Smooth muscle cell (in vitro differentiated cells): ENCODE results near the gene TBC1D14. TPM values are rescaled to one million over a fixed set of nuclear protein-coding genes. Genes with fewer than 3 reads are reported as not detected.

ENCODE experiments used
- DNase-seq: peaks from one replicate; lab custom pipeline; 2025; ENCODE audit not compliant: unreplicated experiment; lab: John Stamatoyannopoulos, UW
- H2AFZ ChIP-seq: fragments of 200-600 bp; sonication (generic); 2 replicates; pipeline ENCODE4 v1.6.0; 2016; ENCODE audit warnings: antibody characterized with exemption, low read depth, mild to moderate bottlenecking
- H3F3A ChIP-seq: fragments of 200-600 bp; sonication (generic); 2 replicates; pipeline ENCODE4 v1.6.0; 2017; ENCODE audit warnings: antibody characterized with exemption, low read depth
- H3K27ac ChIP-seq: fragments of 200-600 bp; sonication (generic); 2 replicates; pipeline ENCODE4 v1.5.1; 2016; ENCODE audit warnings: low read depth, mild to moderate bottlenecking
- H3K27me3 ChIP-seq: fragments of 200-600 bp; sonication (generic); 2 replicates; pipeline ENCODE4 v1.6.1; 2016; ENCODE audit warnings: low read depth, mild to moderate bottlenecking
- H3K36me3 ChIP-seq: fragments of 200-600 bp; sonication (generic); 2 replicates; pipeline ENCODE4 v1.5.1; 2016; ENCODE audit warnings: low read depth
- H3K4me1 ChIP-seq: fragments of 200-600 bp; sonication (generic); 2 replicates; pipeline ENCODE4 v1.5.1; 2016; ENCODE audit warnings: low read depth
- H3K4me2 ChIP-seq: fragments of 200-600 bp; sonication (generic); 2 replicates; pipeline ENCODE4 v1.6.0; 2016; ENCODE audit warnings: mild to moderate bottlenecking
- H3K4me3 ChIP-seq: fragments of 200-600 bp; sonication (generic); 2 replicates; pipeline ENCODE4 v1.5.1; 2016; ENCODE audit warnings: mild to moderate bottlenecking
- H3K79me2 ChIP-seq: fragments of 200-600 bp; sonication (generic); 2 replicates; pipeline ENCODE4 v1.6.0; 2016; ENCODE audit warnings: low read depth, mild to moderate bottlenecking
- H3K9ac ChIP-seq: fragments of 200-600 bp; sonication (generic); 2 replicates; pipeline ENCODE4 v1.6.0; 2016; ENCODE audit warnings: low read depth
- H3K9me3 ChIP-seq: fragments of 200-600 bp; sonication (generic); replicated peaks from 2 replicates; pipeline ENCODE4 v1.5.1; 2016; ENCODE audit warnings: low read depth
- H4K20me1 ChIP-seq: fragments of 200-600 bp; sonication (generic); 2 replicates; pipeline ENCODE4 v1.6.0; 2016; ENCODE audit warnings: low read depth
- WGBS: methylation state at CpG from one replicate; pipeline ENCODE4 v1.1.7; 2016; ENCODE audit warnings: low lambda C conversion rate; 5-methylcytosine and 5-hydroxymethylcytosine counted together
- polyA plus RNA-seq: library from polyadenylated mRNA; unstranded; fragments of >200 nt; fragmentation: Nextera tagmentation; extraction: Ambion mirVana; gene quantifications from 2 replicates; pipeline ENCODE4 v1.2.1, GENCODE V29; 2016
- total RNA-seq: library from RNA; depleted of rRNA; stranded (reverse); fragments of >200 nt; gene quantifications from 2 replicates; pipeline ENCODE4 v1.2.3, GENCODE V29; 2014
- TF ChIP-seq, protein P1 (sequence below): fragments of 200-600 bp; sonication (generic); IDR thresholded peaks from 2 replicates; pipeline ENCODE4 v1.5.1; 2017; ENCODE audit warnings: borderline replicate concordance, mild to moderate bottlenecking, antibody characterized with exemption; ENCODE audit not compliant: insufficient read depth, poor library complexity, severe bottlenecking

Gene TBC1D14
- total and polyA plus RNA-seq, 2 experiments from 2014 or later: 13.0 to 24.4 TPM

DNA sequence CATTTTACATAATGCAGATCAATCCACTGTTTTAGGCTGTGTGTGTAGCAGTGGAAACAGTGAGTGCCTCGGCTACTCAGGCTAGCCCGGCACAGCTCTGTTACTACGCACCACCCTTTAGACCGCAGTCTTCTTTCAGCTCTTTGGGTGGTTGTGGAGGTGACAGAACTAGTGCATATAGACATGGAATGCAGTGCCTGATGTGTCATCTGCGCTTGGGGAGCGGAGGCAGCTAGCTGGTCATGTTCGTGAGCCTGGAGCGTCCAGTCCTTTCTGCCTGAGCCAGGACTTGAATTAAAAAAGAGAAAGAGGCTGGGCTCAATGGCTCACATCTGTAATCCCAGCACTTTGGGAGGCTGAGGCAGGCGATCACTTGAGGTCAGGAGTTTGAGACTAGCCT lies 4.8 kb downstream of the TBC1D14 start:
- no peaks in the 10 kb centered on the region for H3K27me3 ChIP-seq
- no peak overlapping the region for H3K27ac ChIP-seq
- peaks cover 17% of the 10 kb centered on the region for H3K79me2 ChIP-seq
- TF ChIP-seq, protein P1, sequence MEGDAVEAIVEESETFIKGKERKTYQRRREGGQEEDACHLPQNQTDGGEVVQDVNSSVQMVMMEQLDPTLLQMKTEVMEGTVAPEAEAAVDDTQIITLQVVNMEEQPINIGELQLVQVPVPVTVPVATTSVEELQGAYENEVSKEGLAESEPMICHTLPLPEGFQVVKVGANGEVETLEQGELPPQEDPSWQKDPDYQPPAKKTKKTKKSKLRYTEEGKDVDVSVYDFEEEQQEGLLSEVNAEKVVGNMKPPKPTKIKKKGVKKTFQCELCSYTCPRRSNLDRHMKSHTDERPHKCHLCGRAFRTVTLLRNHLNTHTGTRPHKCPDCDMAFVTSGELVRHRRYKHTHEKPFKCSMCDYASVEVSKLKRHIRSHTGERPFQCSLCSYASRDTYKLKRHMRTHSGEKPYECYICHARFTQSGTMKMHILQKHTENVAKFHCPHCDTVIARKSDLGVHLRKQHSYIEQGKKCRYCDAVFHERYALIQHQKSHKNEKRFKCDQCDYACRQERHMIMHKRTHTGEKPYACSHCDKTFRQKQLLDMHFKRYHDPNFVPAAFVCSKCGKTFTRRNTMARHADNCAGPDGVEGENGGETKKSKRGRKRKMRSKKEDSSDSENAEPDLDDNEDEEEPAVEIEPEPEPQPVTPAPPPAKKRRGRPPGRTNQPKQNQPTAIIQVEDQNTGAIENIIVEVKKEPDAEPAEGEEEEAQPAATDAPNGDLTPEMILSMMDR: no peak
- DNase-seq: no peak
- H3K9ac ChIP-seq: no peak overlapping the region
- WGBS: 47% methylated on average over 9 of the region's 9 CpGs
- peaks cover 81% of the 10 kb centered on the region for H4K20me1 ChIP-seq
- peaks cover 18% of the 10 kb centered on the region for H3K4me1 ChIP-seq
- H3K4me2 ChIP-seq: peak overlapping the region; percentile 20
- no peak overlapping the region for H3K4me3 ChIP-seq
- no peaks in the 10 kb centered on the region for H3K36me3 ChIP-seq
- H3K9me3 ChIP-seq: no peaks in the 10 kb centered on the region
- H3F3A ChIP-seq: no peaks in the 10 kb centered on the region
- H2AFZ ChIP-seq: no peak overlapping the region

DNA sequence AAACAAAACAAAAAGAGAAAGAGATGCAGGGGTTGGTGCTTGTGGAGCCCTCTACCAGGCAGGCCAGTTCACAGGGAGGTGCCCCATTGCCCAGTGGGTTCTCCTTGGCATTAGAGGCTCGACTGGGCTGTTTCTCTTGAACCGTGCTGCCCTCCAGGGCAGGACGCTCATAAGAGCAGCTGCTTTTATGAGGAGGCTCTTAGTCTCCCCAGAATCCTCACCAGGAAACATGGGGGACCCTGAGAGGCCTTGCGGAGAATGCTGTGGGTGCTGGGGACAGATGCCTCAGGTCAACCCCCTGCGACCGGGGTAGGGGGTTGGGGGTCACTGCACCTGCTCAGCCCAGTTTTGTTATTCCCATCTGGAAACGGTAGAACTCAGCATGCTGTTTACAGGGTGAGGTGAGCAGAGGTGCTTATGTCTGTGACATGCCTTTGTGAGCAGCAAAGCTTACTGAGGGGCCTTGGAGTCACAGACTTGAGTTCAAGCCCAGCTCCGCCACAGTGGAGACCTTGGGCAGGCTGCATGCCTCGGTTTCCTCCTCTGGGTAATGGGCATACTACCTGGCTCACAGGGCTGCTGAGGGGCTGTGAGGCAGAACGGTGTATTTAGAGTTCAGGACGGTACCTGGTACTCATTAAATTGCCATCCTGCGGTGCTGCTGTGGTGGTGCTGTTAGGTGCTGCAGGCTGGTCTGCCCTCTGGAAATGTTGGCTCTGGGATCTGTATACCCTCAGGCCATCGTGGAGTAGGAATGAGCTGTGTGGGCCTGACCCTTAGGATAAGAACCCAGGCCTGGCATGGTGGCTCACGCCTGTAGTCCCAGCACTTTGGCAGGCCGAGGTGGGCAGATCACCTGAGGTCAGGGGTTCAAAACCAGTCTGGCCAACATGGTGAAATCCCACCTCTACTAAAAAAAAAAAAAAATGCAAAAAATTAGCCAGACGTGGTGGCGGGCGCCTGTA lies 5.7 kb downstream of the TBC1D14 start:
- 94% methylated on average over 18 of the region's 18 CpGs for WGBS
- Histone ChIP-seq H3K27me3 (no peaks in the 10 kb centered on the region), H3K9me3 (no peaks in the 10 kb centered on the region), H3K79me2 (peaks cover 17% of the 10 kb centered on the region), H3K36me3 (no peaks in the 10 kb centered on the region), H3K27ac (no peak overlapping the region), H2AFZ (no peak overlapping the region), H3K4me1 (peaks cover 16% of the 10 kb centered on the region), H3K9ac (no peak overlapping the region), H3K4me2 (peak overlapping the region; percentile 20), H4K20me1 (peaks cover 85% of the 10 kb centered on the region), H3F3A (no peaks in the 10 kb centered on the region), H3K4me3 (no peak overlapping the region)
- no peak for DNase-seq
- TF ChIP-seq, protein P1: no peak

DNA sequence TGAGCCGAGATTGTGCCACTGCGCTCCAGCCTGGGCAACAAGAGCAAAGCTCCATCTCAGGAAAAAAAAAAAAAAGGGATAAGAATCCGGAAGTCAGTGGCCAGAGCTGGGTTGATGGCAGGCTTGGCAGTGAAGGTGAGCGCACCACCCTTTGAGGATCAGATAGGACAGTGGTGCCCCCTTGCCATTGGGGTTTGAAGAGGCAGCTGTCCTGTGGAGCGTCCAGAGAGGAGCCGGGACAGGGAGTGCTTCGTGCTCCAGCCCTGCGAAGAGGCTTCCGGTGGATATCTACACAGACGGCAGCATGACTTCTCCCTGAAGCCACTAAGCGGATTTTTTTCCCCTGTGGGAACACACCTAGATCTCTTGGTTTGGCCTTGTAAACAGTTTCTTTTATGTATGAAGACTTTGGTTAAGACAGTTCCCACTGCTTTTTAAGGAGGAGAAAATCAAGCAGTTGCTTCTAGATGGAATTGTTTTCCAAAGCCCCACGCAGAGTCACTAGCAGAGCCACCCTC lies 6.5 kb downstream of the TBC1D14 start:
- WGBS: 83% methylated on average over 12 of the region's 12 CpGs
- Histone ChIP-seq H3K27ac (no peak overlapping the region), H4K20me1 (peaks cover 85% of the 10 kb centered on the region), H3K4me3 (no peak overlapping the region), H3K4me1 (peaks cover 8% of the 10 kb centered on the region), H3K79me2 (peaks cover 17% of the 10 kb centered on the region), H3K36me3 (no peaks in the 10 kb centered on the region), H3K27me3 (no peaks in the 10 kb centered on the region), H2AFZ (no peak overlapping the region), H3K9ac (no peak overlapping the region), H3K9me3 (no peaks in the 10 kb centered on the region), H3F3A (no peaks in the 10 kb centered on the region), H3K4me2 (peak overlapping the region; percentile 29)
- TF ChIP-seq, protein P1: no peak
- no peak for DNase-seq
